SU-DHL-6 (cell line): ENCODE data around the gene SEMA5A.

Source experiments
- H2AFZ ChIP-seq: fragments of 200-600 bp; sonication (generic); 2 replicates; pipeline ENCODE4 v1.6.1; 2014; ENCODE audit warnings: low read depth, mild to moderate bottlenecking, moderate library complexity, mixed read lengths, antibody characterized with exemption, low read length; ENCODE audit not compliant: severe bottlenecking
- H3F3A ChIP-seq: fragments of 200-600 bp; shearing (Covaris generic); 2 replicates; pipeline ENCODE4 v1.6.0; 2016; ENCODE audit warnings: antibody characterized with exemption, mild to moderate bottlenecking; ENCODE audit not compliant: insufficient read depth
- H3K27ac ChIP-seq: fragments of 200-600 bp; sonication (generic); 2 replicates; pipeline ENCODE4 v1.5.1; 2016; ENCODE audit warnings: low read depth, mild to moderate bottlenecking, low read length, moderate library complexity, mixed read lengths
- H3K27me3 ChIP-seq: fragments of 200-600 bp; sonication (generic), shearing (Covaris generic); 2 replicates; pipeline ENCODE4 v1.6.0; 2014; ENCODE audit warnings: mild to moderate bottlenecking, low read length
- H3K36me3 ChIP-seq: fragments of 200-600 bp; sonication (generic); 2 replicates; pipeline ENCODE4 v1.6.1; 2014; ENCODE audit warnings: mild to moderate bottlenecking, low read length, mixed read lengths
- H3K4me2 ChIP-seq: fragments of 300-600, 200-600 bp; shearing (Covaris generic), sonication (generic); 2 replicates; pipeline ENCODE4 v1.6.0; 2014; ENCODE audit warnings: low read length, low read depth, mild to moderate bottlenecking; ENCODE audit not compliant: poor library complexity, severe bottlenecking
- H3K4me3 ChIP-seq: fragments of 200-600 bp; sonication (generic); 2 replicates; pipeline ENCODE4 v1.5.1; 2014; ENCODE audit warnings: antibody characterized with exemption, low read length, mild to moderate bottlenecking, mixed read lengths; ENCODE audit not compliant: insufficient read depth, poor library complexity, severe bottlenecking
- H3K79me2 ChIP-seq: fragments of 200-600 bp; sonication (generic); 2 replicates; pipeline ENCODE4 v1.6.1; 2014; ENCODE audit warnings: mild to moderate bottlenecking, low read length, moderate library complexity; ENCODE audit not compliant: insufficient read depth
- H3K9ac ChIP-seq: fragments of 200-600 bp; sonication (generic); 2 replicates; pipeline ENCODE4 v1.7.0; 2014; ENCODE audit warnings: mild to moderate bottlenecking, low read length
- H3K9me2 ChIP-seq: fragments of 200-600 bp; sonication (generic); replicated peaks from 2 replicates; pipeline ENCODE4 v1.6.1; 2014; ENCODE audit warnings: low read length; ENCODE audit not compliant: insufficient read depth
- H3K9me3 ChIP-seq: fragments of 200-600 bp; sonication (generic); 2 replicates; pipeline ENCODE4 v1.6.1; 2014; ENCODE audit warnings: low read length, mixed read lengths; ENCODE audit not compliant: insufficient read depth
- H4K20me1 ChIP-seq: fragments of 200-600 bp; sonication (generic); 2 replicates; pipeline ENCODE4 v1.6.1; 2014; ENCODE audit warnings: low read depth, mild to moderate bottlenecking, antibody characterized with exemption, low read length, moderate library complexity, mixed read lengths
- CTCF ChIP-seq: fragments of 200-600 bp; sonication (generic); IDR thresholded peaks from one replicate; pipeline ENCODE4 v1.5.1; 2017; ENCODE audit warnings: antibody characterized with exemption, mild to moderate bottlenecking, low read length, moderate library complexity; ENCODE audit not compliant: insufficient read depth, poor library complexity, severe bottlenecking
- EZH2phosphoT487 ChIP-seq: fragments of 200-600 bp; sonication (generic), shearing (Covaris generic); conservative IDR thresholded peaks from 2 replicates; pipeline ENCODE4 v1.6.1; 2018; ENCODE audit warnings: mild to moderate bottlenecking, antibody characterized with exemption, low read length, moderate library complexity, mixed read lengths

Gene SEMA5A

GRCh38 chr5:9125852-9126251, 420.0 kb downstream of the SEMA5A start:
- Histone ChIP-seq H3K27me3 (no peaks in the 10 kb centered on the region), H3K4me3 (no peak overlapping the region), H3K79me2 (no peaks in the 10 kb centered on the region), H4K20me1 (no peaks in the 10 kb centered on the region), H3K9me2 (no peaks in the 10 kb centered on the region), H3K9ac (no peak overlapping the region), H3K36me3 (no peaks in the 10 kb centered on the region), H3K4me2 (no peak overlapping the region), H2AFZ (no peak overlapping the region), H3K27ac (no peak overlapping the region), H3K9me3 (no peaks in the 10 kb centered on the region), H3F3A (no peaks in the 10 kb centered on the region)
- no peak for TF ChIP-seq EZH2phosphoT487
- no peak for TF ChIP-seq CTCF

DNA sequence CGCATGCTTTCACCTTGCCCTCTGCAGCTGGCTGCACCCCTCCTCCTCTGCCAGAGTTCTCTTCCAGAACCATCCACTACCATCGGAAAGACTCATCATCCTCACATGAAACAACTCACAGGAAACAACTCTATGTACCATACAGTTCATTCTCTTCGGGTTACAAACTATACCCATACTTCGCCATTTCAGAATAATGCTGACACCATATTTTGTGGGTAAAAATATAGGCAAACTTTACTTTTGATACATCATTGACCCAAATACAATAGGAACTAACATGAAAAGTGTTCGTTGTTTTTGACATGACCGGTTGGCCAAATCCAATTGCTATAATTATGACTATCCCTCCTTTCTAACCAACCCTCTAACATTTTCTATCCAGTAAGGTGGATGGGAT, 421.0 kb downstream of the SEMA5A start:
- Histone ChIP-seq H3F3A (no peaks in the 10 kb centered on the region), H3K9me3 (no peaks in the 10 kb centered on the region), H3K9me2 (no peaks in the 10 kb centered on the region), H3K27me3 (no peaks in the 10 kb centered on the region), H3K27ac (no peak overlapping the region), H3K4me3 (no peak overlapping the region), H3K9ac (no peak overlapping the region), H2AFZ (no peak overlapping the region), H3K79me2 (no peaks in the 10 kb centered on the region), H3K36me3 (no peaks in the 10 kb centered on the region), H4K20me1 (no peaks in the 10 kb centered on the region), H3K4me2 (no peak overlapping the region)
- TF ChIP-seq CTCF (no peak), EZH2phosphoT487 (no peak)

DNA sequence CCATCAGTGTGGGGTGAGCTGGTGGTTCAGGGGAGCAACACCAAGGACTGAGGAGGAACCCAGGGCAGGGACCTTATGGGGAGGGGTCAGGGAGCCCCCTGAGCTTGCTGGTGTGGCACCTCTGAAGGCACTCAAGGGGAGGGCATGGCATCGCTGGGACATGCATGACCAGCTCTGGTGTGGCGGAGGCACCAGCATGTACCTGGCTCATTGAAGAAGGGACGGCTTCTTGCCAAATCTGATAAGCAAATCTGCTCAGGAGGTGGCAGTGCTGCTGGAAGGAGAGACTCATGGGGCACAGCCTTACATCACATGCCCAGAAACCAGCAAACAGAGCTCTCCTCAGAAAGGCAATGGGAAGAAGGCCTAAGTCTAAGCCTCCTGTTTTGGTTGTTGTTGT, 421.8 kb downstream of the SEMA5A start:
- TF ChIP-seq CTCF (no peak), EZH2phosphoT487 (no peak)
- Histone ChIP-seq H3K4me3 (no peak overlapping the region), H3K79me2 (no peaks in the 10 kb centered on the region), H3F3A (no peaks in the 10 kb centered on the region), H3K4me2 (no peak overlapping the region), H3K27me3 (no peaks in the 10 kb centered on the region), H2AFZ (no peak overlapping the region), H3K9me3 (no peaks in the 10 kb centered on the region), H3K27ac (no peak overlapping the region), H4K20me1 (no peaks in the 10 kb centered on the region), H3K36me3 (no peaks in the 10 kb centered on the region), H3K9me2 (no peaks in the 10 kb centered on the region), H3K9ac (no peak overlapping the region)

- Histone ChIP-seq H3K27me3 (no peaks in the 10 kb centered on the region), H3K4me3 (no peak overlapping the region), H3K9me2 (no peaks in the 10 kb centered on the region), H2AFZ (no peak overlapping the region), H4K20me1 (no peaks in the 10 kb centered on the region), H3K36me3 (no peaks in the 10 kb centered on the region), H3K9me3 (no peaks in the 10 kb centered on the region), H3K4me2 (no peak overlapping the region), H3K9ac (no peak overlapping the region), H3K27ac (no peak overlapping the region), H3K79me2 (no peaks in the 10 kb centered on the region), H3F3A (no peaks in the 10 kb centered on the region)
- TF ChIP-seq CTCF = no peak
- TF ChIP-seq EZH2phosphoT487 = no peak
Observed at GRCh38 chr5:9122528-9122927, 423.3 kb downstream of the SEMA5A start.
